H9 (cell line): ENCODE measurements around the gene SYCN. TPM values are rescaled to one million over a fixed set of nuclear protein-coding genes. Genes with fewer than 3 reads are reported as not detected.

Experiments
- DNase-seq: peaks from one replicate; pipeline ENCODE4 v3.0.0-alpha.2; 2017
- H2AFZ ChIP-seq: one replicate; pipeline ENCODE4 v1.6.1; 2013; ENCODE audit warnings: mild to moderate bottlenecking, low read length, control low read depth, moderate library complexity
- H2AK5ac ChIP-seq: 2 replicates; pipeline ENCODE4 v1.6.1; 2013; ENCODE audit warnings: low read length, control low read depth, mixed read lengths; ENCODE audit not compliant: insufficient read length
- H2BK120ac ChIP-seq: one replicate; pipeline ENCODE4 v1.6.1; 2013; ENCODE audit warnings: low read depth, mild to moderate bottlenecking, low read length, control low read depth, inconsistent platforms; ENCODE audit not compliant: poor library complexity, severe bottlenecking
- H2BK12ac ChIP-seq: 2 replicates; pipeline ENCODE4 v1.6.1; 2013; ENCODE audit warnings: low read length, control low read depth, mixed read lengths, low read depth; ENCODE audit not compliant: insufficient read length
- H2BK15ac ChIP-seq: 2 replicates; pipeline ENCODE4 v1.6.1; 2013; ENCODE audit warnings: low read depth, low read length, control low read depth
- H2BK20ac ChIP-seq: one replicate; pipeline ENCODE4 v1.6.1; 2013; ENCODE audit warnings: low read depth, mild to moderate bottlenecking, low read length, control low read depth, inconsistent platforms; ENCODE audit not compliant: poor library complexity, severe bottlenecking
- H2BK5ac ChIP-seq: 2 replicates; pipeline ENCODE4 v1.6.1; 2013; ENCODE audit warnings: low read length, control low read depth, mixed read lengths; ENCODE audit not compliant: insufficient read length
- H3K14ac ChIP-seq: 2 replicates; pipeline ENCODE4 v1.6.1; 2013; ENCODE audit warnings: low read length, control low read depth; ENCODE audit not compliant: insufficient read depth
- H3K18ac ChIP-seq: 2 replicates; pipeline ENCODE4 v1.6.1; 2013; ENCODE audit warnings: low read depth, mild to moderate bottlenecking, mixed read lengths, low read length, control low read depth; ENCODE audit not compliant: insufficient read length
- H3K23ac ChIP-seq: 2 replicates; pipeline ENCODE4 v1.6.1; 2013; ENCODE audit warnings: low read length, control low read depth, mixed read lengths, low read depth; ENCODE audit not compliant: insufficient read length
- H3K23me2 ChIP-seq: 2 replicates; pipeline ENCODE4 v1.6.1; 2013; ENCODE audit warnings: low read depth, mild to moderate bottlenecking, mixed read lengths, low read length, control low read depth; ENCODE audit not compliant: insufficient read length, poor library complexity, severe bottlenecking
- H3K27ac ChIP-seq: 2 replicates; pipeline ENCODE4 v1.5.1; 2013; ENCODE audit warnings: low read length, control low read depth, mixed read lengths, low read depth; ENCODE audit not compliant: insufficient read length
- H3K27me3 ChIP-seq: 2 replicates; pipeline ENCODE4 v1.6.1; 2013; ENCODE audit warnings: low read length, control low read depth, inconsistent platforms; ENCODE audit not compliant: insufficient read depth
- H3K4ac ChIP-seq: 2 replicates; pipeline ENCODE4 v1.6.1; 2013; ENCODE audit warnings: low read depth, mild to moderate bottlenecking, control low read depth, inconsistent platforms, low read length, moderate library complexity
- H3K4me1 ChIP-seq: 2 replicates; pipeline ENCODE4 v1.6.1; 2013; ENCODE audit warnings: low read length, control low read depth, inconsistent platforms; ENCODE audit not compliant: insufficient read depth
- H3K4me2 ChIP-seq: 2 replicates; pipeline ENCODE4 v1.6.1; 2013; ENCODE audit warnings: low read length, control low read depth, mixed read lengths; ENCODE audit not compliant: insufficient read length, insufficient read depth
- H3K56ac ChIP-seq: 2 replicates; pipeline ENCODE4 v1.6.1; 2013; ENCODE audit warnings: low read depth, mild to moderate bottlenecking, mixed read lengths, low read length, control low read depth; ENCODE audit not compliant: insufficient read length
- H3K79me1 ChIP-seq: 2 replicates; pipeline ENCODE4 v1.6.1; 2013; ENCODE audit warnings: low read depth, mild to moderate bottlenecking, moderate library complexity, low read length, control low read depth, inconsistent platforms; ENCODE audit not compliant: insufficient read depth, poor library complexity, severe bottlenecking
- H3K79me2 ChIP-seq: 2 replicates; pipeline ENCODE4 v1.6.1; 2013; ENCODE audit warnings: low read length, control low read depth, inconsistent platforms; ENCODE audit not compliant: insufficient read depth
- H3K9ac ChIP-seq: 2 replicates; pipeline ENCODE4 v1.6.1; 2013; ENCODE audit warnings: low read length, control low read depth, mixed read lengths; ENCODE audit not compliant: insufficient read length; ENCODE audit errors: extremely low read depth
- H3K9me3 ChIP-seq: one replicate; pipeline ENCODE4 v1.6.1; 2013; ENCODE audit warnings: low read depth, low read length, inconsistent platforms; ENCODE audit not compliant: control insufficient read depth
- H3T11ph ChIP-seq: one replicate; pipeline ENCODE4 v1.6.1; 2013; ENCODE audit warnings: mild to moderate bottlenecking, low read length, control low read depth, inconsistent platforms
- H4K20me1 ChIP-seq: one replicate; pipeline ENCODE4 v1.6.1; 2013; ENCODE audit not compliant: control insufficient read depth, insufficient read length, insufficient read depth
- H4K5ac ChIP-seq: 2 replicates; pipeline ENCODE4 v1.6.1; 2013; ENCODE audit warnings: low read depth, mild to moderate bottlenecking, mixed read lengths, low read length, control low read depth; ENCODE audit not compliant: insufficient read length
- H4K8ac ChIP-seq: replicated peaks from 2 replicates; pipeline ENCODE4 v1.6.1; 2013; ENCODE audit warnings: low read length, control low read depth, mixed read lengths, low read depth; ENCODE audit not compliant: insufficient read length
- H4K91ac ChIP-seq: 2 replicates; pipeline ENCODE4 v1.6.1; 2013; ENCODE audit warnings: low read depth, mild to moderate bottlenecking, moderate library complexity, mixed read lengths, low read length, control low read depth; ENCODE audit not compliant: insufficient read length
- H3K27ac Mint-ChIP-seq, 3 experiments: 2 replicates in 2 of 3; 3 replicates in 1 of 3; pipeline ENCODE4 v1.8.0; 2020 to 2021; ENCODE audit warnings: mixed read lengths in 3 of 3, mild to moderate bottlenecking in 1 of 3, moderate library complexity in 1 of 3
- H3K27me3 Mint-ChIP-seq: 2 replicates; pipeline ENCODE4 v1.8.0; 2021; ENCODE audit warnings: low read depth, mild to moderate bottlenecking, moderate library complexity, mixed read lengths
- H3K36me3 Mint-ChIP-seq, 3 experiments: 2 replicates in 2 of 3; 3 replicates in 1 of 3; pipeline ENCODE4 v1.8.0; 2020 to 2021; ENCODE audit warnings: low read depth in 3 of 3, mixed read lengths in 3 of 3; ENCODE audit not compliant: insufficient read depth in 1 of 3
- H3K4me1 Mint-ChIP-seq, 2 experiments: 2 replicates each; pipeline ENCODE4 v1.8.0; 2020; ENCODE audit warnings: mixed read lengths in 2 of 2
- H3K4me3 Mint-ChIP-seq, 2 experiments: 2 replicates in 1 of 2; 3 replicates in 1 of 2; pipeline ENCODE4 v1.8.0; 2020 to 2021; ENCODE audit warnings: mild to moderate bottlenecking in 2 of 2, mixed read lengths in 2 of 2, moderate library complexity in 1 of 2
- H3K9me3 Mint-ChIP-seq, 2 experiments: 2 replicates in 1 of 2; 3 replicates in 1 of 2; pipeline ENCODE4 v1.8.0; 2020; ENCODE audit warnings: mild to moderate bottlenecking in 2 of 2, mixed read lengths in 2 of 2, moderate library complexity in 1 of 2
- CTCF ChIP-seq: fragments of 200-600 bp; sonication (generic); conservative IDR thresholded peaks from 3 replicates; pipeline ENCODE4 v1.8.0; 2021; ENCODE audit warnings: antibody characterized with exemption, mild to moderate bottlenecking
- WGBS: extraction: QIAGEN DNeasy Blood & Tissue Kit; methylation state at CpG from one replicate; pipeline ENCODE4 v1.1.7; 2013; ENCODE audit warnings: missing lambda C conversion rate, low lambda C conversion rate, mixed read lengths; ENCODE audit not compliant: insufficient read length; ENCODE audit errors: extremely low coverage; 5-methylcytosine and 5-hydroxymethylcytosine counted together
- total RNA-seq: library from RNA; stranded (reverse); gene quantifications from 2 replicates; pipeline ENCODE4 v1.2.1, GENCODE V29; 2021

SYCN gene
- total RNA-seq, 1 experiment from 2014 or later: not detected

- peak overlapping the region in 1 of 3 experiments; percentile 78; a peak in 4 of 7 replicates for H3K27ac Mint-ChIP-seq
- H3K23me2 ChIP-seq: peaks cover 3% of the 10 kb centered on the region
Observed at GRCh38 chr19:39171479-39172465, 32.3 kb downstream of the SYCN start.

More at GRCh38 chr19:39171479-39172465, 32.3 kb downstream of the SYCN start:
- H3K9ac ChIP-seq: no peak overlapping the region
- H3K4me2 ChIP-seq: no peak overlapping the region
- no peaks in the 10 kb centered on the region; the same call in 1 of the 2 replicates for H3K4me1 ChIP-seq
- no peak overlapping the region for H2BK120ac ChIP-seq
- H4K5ac ChIP-seq: no peak overlapping the region
- H2BK5ac ChIP-seq: no peak overlapping the region
- H2BK20ac ChIP-seq: no peak overlapping the region
- H3K4ac ChIP-seq: no peak overlapping the region
- H4K91ac ChIP-seq: no peak overlapping the region
- peaks cover 2 to 33% (median 23%) of the 10 kb centered on the region in 3 experiments; a peak in 6 of 7 replicates for H3K36me3 Mint-ChIP-seq
- no peaks in the 10 kb centered on the region for H4K20me1 ChIP-seq
- no peak overlapping the region for H4K8ac ChIP-seq
- H3K27me3 Mint-ChIP-seq: no peaks in the 10 kb centered on the region
- no CpG with 5 or more reads among the region's 27 CpGs for WGBS
- no peak overlapping the region for H3T11ph ChIP-seq
- H2BK12ac ChIP-seq: no peak overlapping the region
- H3K23ac ChIP-seq: no peak overlapping the region
- H3K9me3 Mint-ChIP-seq: no peaks in the 10 kb centered on the region
- no peak for TF ChIP-seq CTCF
- H3K56ac ChIP-seq: no peak overlapping the region
- no peak overlapping the region for H2AK5ac ChIP-seq
- H2BK15ac ChIP-seq: no peak overlapping the region
- no peaks in the 10 kb centered on the region for H3K79me2 ChIP-seq
- H3K4me1 Mint-ChIP-seq: peaks cover 13 to 21% of the 10 kb centered on the region in 2 experiments
- H2AFZ ChIP-seq: no peak overlapping the region
- no peak for DNase-seq
- H3K27me3 ChIP-seq: no peaks in the 10 kb centered on the region
- H3K27ac ChIP-seq: no peak overlapping the region
- no peak overlapping the region for H3K18ac ChIP-seq
- no peak overlapping the region for H3K14ac ChIP-seq
- no peaks in the 10 kb centered on the region for H3K79me1 ChIP-seq
- H3K9me3 ChIP-seq: no peaks in the 10 kb centered on the region
- H3K4me3 Mint-ChIP-seq: no peak overlapping the region
